ENCODE results near the gene PHACTR1.

PHACTR1 gene

GRCh38 chr6:13215390-13215789 lies 498.8 kb downstream of the PHACTR1 start:
- H3K4me3 ChIP-seq (ENCODE audit: control insufficient read depth, low read depth, low read length) = no peak overlapping the region
- TF ChIP-seq CTCF (IDR thresholded peaks at IDR 0.05; ENCODE audit: control insufficient read depth, insufficient read depth, low read depth, low read length, missing control alignments) = no peak
- no peak for DNase-seq (ENCODE audit: low read depth)

GRCh38 chr6:13216236-13217014 lies 499.9 kb downstream of the PHACTR1 start:
- DNase-seq (ENCODE audit: low read depth) = no peak
- TF ChIP-seq CTCF (IDR thresholded peaks at IDR 0.05; ENCODE audit: control insufficient read depth, insufficient read depth, low read depth, low read length, missing control alignments) = no peak
- H3K4me3 ChIP-seq (ENCODE audit: control insufficient read depth, low read depth, low read length) = no peak overlapping the region

- DNase-seq (ENCODE audit: low read depth) = no peak
- TF ChIP-seq CTCF (IDR thresholded peaks at IDR 0.05; ENCODE audit: control insufficient read depth, insufficient read depth, low read depth, low read length, missing control alignments) = no peak
- H3K4me3 ChIP-seq (ENCODE audit: control insufficient read depth, low read depth, low read length) = no peak overlapping the region
Measured at GRCh38 chr6:13217206-13217905, 500.8 kb downstream of the PHACTR1 start.

- no peak for DNase-seq (ENCODE audit: low read depth)
- no peak overlapping the region for H3K4me3 ChIP-seq (ENCODE audit: control insufficient read depth, low read depth, low read length)
- TF ChIP-seq CTCF (IDR thresholded peaks at IDR 0.05; ENCODE audit: control insufficient read depth, insufficient read depth, low read depth, low read length, missing control alignments) = no peak
Measured at GRCh38 chr6:13220266-13220665, 503.7 kb downstream of the PHACTR1 start.

GRCh38 chr6:13222048-13222447 lies 505.5 kb downstream of the PHACTR1 start:
- TF ChIP-seq CTCF (IDR thresholded peaks at IDR 0.05; ENCODE audit: control insufficient read depth, insufficient read depth, low read depth, low read length, missing control alignments) = no peak
- no peak overlapping the region for H3K4me3 ChIP-seq (ENCODE audit: control insufficient read depth, low read depth, low read length)

GRCh38 chr6:13226071-13226470 lies 509.5 kb downstream of the PHACTR1 start:
- no peak overlapping the region for H3K4me3 ChIP-seq (ENCODE audit: control insufficient read depth, low read depth, low read length)
- no peak for TF ChIP-seq CTCF (IDR thresholded peaks at IDR 0.05; ENCODE audit: control insufficient read depth, insufficient read depth, low read depth, low read length, missing control alignments)

More at GRCh38 chr6:13222048-13222447, 505.5 kb downstream of the PHACTR1 start:
- DNase-seq (ENCODE audit: low read depth) = no peak

More at GRCh38 chr6:13226071-13226470, 509.5 kb downstream of the PHACTR1 start:
- no peak for DNase-seq (ENCODE audit: low read depth)

All from AG09309 (cell line).